ENCODE data around the gene HUS1B. TPM values are rescaled to one million over a fixed set of nuclear protein-coding genes. Genes with fewer than 3 reads are reported as not detected.

HUS1B gene
- 0.33 and 1.2 TPM in 2 replicates for total RNA-seq
- 0.45 and 1.2 TPM in 2 replicates for polyA plus RNA-seq

GRCh38 chr6:656460-657252, at the start of gene HUS1B:
Gene HUS1B, minus strand, starts transcription at chr6:657100. Its CDS starts 156 bp downstream, at chr6:656944.
- H3K79me2 ChIP-seq = peaks cover 59% of the 10 kb centered on the region
- no peaks in the 10 kb centered on the region for H3K36me3 ChIP-seq (replicated peaks; ENCODE audit: insufficient read depth, low read depth)
- 96% methylated on average over 64 of the region's 73 CpGs for WGBS (ENCODE audit: low lambda C conversion rate, missing lambda C conversion rate)
- H3K9me3 ChIP-seq (ENCODE audit: low read depth) = no peaks in the 10 kb centered on the region
- no peaks in the 10 kb centered on the region for H3K27me3 ChIP-seq
- no peak within 1 kb of the TSS for H3K4me3 ChIP-seq
- H3K4me1 ChIP-seq (ENCODE audit: insufficient read depth) = no peaks in the 10 kb centered on the region
- DNase-seq (ENCODE audit: low spot score) = no peak
- H3K9me2 ChIP-seq (replicated peaks; ENCODE audit: insufficient read depth) = no peaks in the 10 kb centered on the region
- no peak within 1 kb of the TSS for H2AFZ ChIP-seq
- H4K20me1 ChIP-seq (ENCODE audit: insufficient read depth, poor library complexity, severe bottlenecking) = no peaks in the 10 kb centered on the region
- no peak within 1 kb of the TSS for H3K27ac ChIP-seq
- no peak within 1 kb of the TSS for H3K4me2 ChIP-seq
- TF ChIP-seq EZH2phosphoT487 (IDR thresholded peaks at IDR 0.05; ENCODE audit: low read depth, severe bottlenecking, unreplicated experiment) (no peak), CTCF (IDR thresholded peaks at IDR 0.05; ENCODE audit: poor library complexity) (no peak), EZH2 (IDR thresholded peaks at IDR 0.05; ENCODE audit: borderline replicate concordance) (no peak)

DNA sequence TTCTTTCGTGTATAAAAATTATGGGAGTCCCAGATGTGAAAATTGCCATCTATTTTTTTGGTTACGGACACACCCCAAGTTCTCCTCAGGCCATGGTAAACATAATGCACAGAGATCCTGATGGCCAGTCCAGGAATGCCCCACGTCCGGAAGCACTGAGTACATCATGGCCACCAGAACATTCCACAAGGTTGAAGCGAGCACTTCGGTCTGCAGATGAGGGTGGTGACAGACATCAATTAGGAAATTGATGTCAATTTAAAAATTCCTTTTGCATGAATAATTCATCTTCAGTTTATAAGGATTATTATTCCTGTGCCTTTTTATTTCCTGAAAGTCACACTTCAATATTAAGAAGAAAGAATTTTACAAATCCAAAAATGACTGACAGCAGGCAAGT, 49.2 kb upstream of the HUS1B start:
- no peak for TF ChIP-seq EZH2 (IDR thresholded peaks at IDR 0.05; ENCODE audit: borderline replicate concordance)
- no peak for TF ChIP-seq EZH2phosphoT487 (IDR thresholded peaks at IDR 0.05; ENCODE audit: low read depth, severe bottlenecking, unreplicated experiment)
- TF ChIP-seq CTCF (IDR thresholded peaks at IDR 0.05; ENCODE audit: poor library complexity) = no peak
- H3K27ac ChIP-seq = peak overlapping the region; percentile 95
- no peaks in the 10 kb centered on the region for H3K79me2 ChIP-seq
- peaks cover 6% of the 10 kb centered on the region for H3K4me1 ChIP-seq (ENCODE audit: insufficient read depth)
- peaks cover 11% of the 10 kb centered on the region for H3K27me3 ChIP-seq
- H3K4me2 ChIP-seq = no peak overlapping the region
- no peak overlapping the region for H2AFZ ChIP-seq
- H3K4me3 ChIP-seq = no peak overlapping the region
- no peak for DNase-seq (ENCODE audit: low spot score)
- WGBS (ENCODE audit: low lambda C conversion rate, missing lambda C conversion rate) = 86% methylated on average over 6 of the region's 6 CpGs
- H3K36me3 ChIP-seq (replicated peaks; ENCODE audit: insufficient read depth, low read depth) = no peaks in the 10 kb centered on the region
- no peaks in the 10 kb centered on the region for H3K9me3 ChIP-seq (ENCODE audit: low read depth)
- H4K20me1 ChIP-seq (ENCODE audit: insufficient read depth, poor library complexity, severe bottlenecking) = no peaks in the 10 kb centered on the region
- H3K9me2 ChIP-seq (replicated peaks; ENCODE audit: insufficient read depth) = no peaks in the 10 kb centered on the region

GRCh38 chr6:705047-705446, 48.1 kb upstream of the HUS1B start:
- Histone ChIP-seq H3K27me3 (peaks cover 11% of the 10 kb centered on the region), H3K79me2 (no peaks in the 10 kb centered on the region), H3K36me3 (replicated peaks; ENCODE audit: insufficient read depth, low read depth) (no peaks in the 10 kb centered on the region), H3K27ac (peak overlapping the region; percentile 68), H2AFZ (no peak overlapping the region), H3K4me3 (no peak overlapping the region), H4K20me1 (ENCODE audit: insufficient read depth, poor library complexity, severe bottlenecking) (no peaks in the 10 kb centered on the region), H3K9me2 (replicated peaks; ENCODE audit: insufficient read depth) (no peaks in the 10 kb centered on the region), H3K9me3 (ENCODE audit: low read depth) (no peaks in the 10 kb centered on the region), H3K4me2 (peak overlapping the region; percentile 9), H3K4me1 (ENCODE audit: insufficient read depth) (peaks cover 6% of the 10 kb centered on the region)
- WGBS (ENCODE audit: low lambda C conversion rate, missing lambda C conversion rate) = 30% methylated on average over 4 of the region's 4 CpGs
- TF ChIP-seq EZH2phosphoT487 (IDR thresholded peaks at IDR 0.05; ENCODE audit: low read depth, severe bottlenecking, unreplicated experiment) = no peak
- no peak for TF ChIP-seq EZH2 (IDR thresholded peaks at IDR 0.05; ENCODE audit: borderline replicate concordance)
- no peak for TF ChIP-seq CTCF (IDR thresholded peaks at IDR 0.05; ENCODE audit: poor library complexity)
- DNase-seq (ENCODE audit: low spot score) = no peak

Data from hepatocyte (in vitro differentiated cells).